Gastroesophageal sphincter (tissue), 3 donors: ENCODE measurements around the gene JARID2.

Source experiments
- CTCF ChIP-seq, 4 experiments: fragments of 200-600 bp in 2 of 4; fragments of 450-650 bp in 2 of 4; sonication (generic) in 1 of 4; IDR thresholded peaks; one replicate each; pipeline ENCODE4 v1.5.1; 2017 to 2019; ENCODE audit warnings: antibody characterized with exemption in 4 of 4, mild to moderate bottlenecking in 2 of 4, moderate library complexity in 2 of 4
- EP300 ChIP-seq: sonication (generic); formaldehyde crosslinking; IDR thresholded peaks from one replicate; pipeline ENCODE4 v1.6.1; 2017; ENCODE audit warnings: antibody characterized with exemption, mild to moderate bottlenecking
- POLR2A ChIP-seq, 2 donors: fragments of 450-650 bp; IDR thresholded peaks; one replicate each; pipeline ENCODE4 v1.6.1; 2017; ENCODE audit warnings: antibody characterized with exemption in 2 of 2, mild to moderate bottlenecking in 2 of 2, moderate library complexity in 1 of 2

GRCh38 chr6:15325540-15325955 lies 79.7 kb downstream of the JARID2 start:
- TF ChIP-seq POLR2A (IDR thresholded peaks at IDR 0.05): no peak
- no peak for TF ChIP-seq CTCF (IDR thresholded peaks at IDR 0.05)
- no peak for TF ChIP-seq EP300
